CD4-positive, alpha-beta T cell (primary cell): ENCODE data around the gene MCIDAS. TPM values are rescaled to one million over a fixed set of nuclear protein-coding genes. Genes with fewer than 3 reads are reported as not detected.

ENCODE experiments used
- ATAC-seq: fragments of 200-7000 bp; cut with Tn5 transposase; one replicate; pipeline ENCODE4 v1.10.0; 2022; ENCODE audit warnings: mild to moderate bottlenecking; ENCODE audit not compliant: poor library complexity
- CTCF ChIA-PET: fragments of 350-600 bp; sonication (Branson Sonifier 250); formaldehyde crosslinking; loops from one replicate; lab custom pipeline; 2021; ENCODE audit warnings: antibody characterized with exemption, inconsistent platforms; lab: Charles Lee
- POLR2A ChIA-PET: fragments of 350-600 bp; sonication (Branson Sonifier 250); formaldehyde crosslinking; loops from one replicate; lab custom pipeline; 2021; ENCODE audit warnings: antibody characterized with exemption, inconsistent platforms; lab: Charles Lee
- DNase-seq, 14 experiments: peaks; one replicate each; pipeline ENCODE4 v3.0.0-alpha.2; 2013 to 2020; ENCODE audit warnings: mixed read lengths in 2 of 14
- H3K27ac ChIP-seq, 2 donors: one replicate each; pipeline versions ENCODE4 v1.5.1 to v1.7.0; 2013; ENCODE audit warnings: low read length in 2 of 2, low read depth in 1 of 2, mild to moderate bottlenecking in 1 of 2
- H3K27me3 ChIP-seq, 2 experiments: 1 replicate in 1 of 2; 2 replicates in 1 of 2; pipeline versions ENCODE4 v1.6.1 to v1.7.0; 2013; ENCODE audit warnings: low read length in 2 of 2, control low read depth in 1 of 2, mild to moderate bottlenecking in 1 of 2, moderate library complexity in 1 of 2; ENCODE audit not compliant: insufficient read depth in 2 of 2, control insufficient read depth in 1 of 2
- H3K36me3 ChIP-seq: one replicate; pipeline ENCODE4 v1.6.1; 2013; ENCODE audit warnings: low read length, control low read depth; ENCODE audit not compliant: insufficient read depth
- H3K4me1 ChIP-seq: one replicate; pipeline ENCODE4 v1.6.1; 2013; ENCODE audit warnings: low read length, control low read depth; ENCODE audit not compliant: insufficient read depth
- H3K4me3 ChIP-seq: one replicate; pipeline ENCODE4 v1.5.1; 2013; ENCODE audit warnings: mild to moderate bottlenecking, low read length, moderate library complexity
- H3K9me3 ChIP-seq, 2 experiments: 1 replicate in 1 of 2; 2 replicates in 1 of 2; pipeline versions ENCODE4 v1.6.1 to v1.7.0; 2013; ENCODE audit warnings: low read length in 2 of 2, mild to moderate bottlenecking in 2 of 2, control low read depth in 1 of 2, moderate library complexity in 1 of 2; ENCODE audit not compliant: control insufficient read depth in 1 of 2, insufficient read depth in 1 of 2
- H3K27ac Mint-ChIP-seq: one replicate; pipeline ENCODE4 v1.8.0; 2020; ENCODE audit warnings: mixed read lengths
- H3K27me3 Mint-ChIP-seq: one replicate; pipeline ENCODE4 v1.8.0; 2021; ENCODE audit warnings: mixed read lengths
- H3K36me3 Mint-ChIP-seq: one replicate; pipeline ENCODE4 v1.8.0; 2021; ENCODE audit warnings: low read depth, mixed read lengths
- H3K4me1 Mint-ChIP-seq: one replicate; pipeline ENCODE4 v1.8.0; 2021; ENCODE audit warnings: low read depth, mixed read lengths
- H3K4me3 Mint-ChIP-seq: one replicate; pipeline ENCODE4 v1.8.0; 2020; ENCODE audit warnings: mild to moderate bottlenecking, mixed read lengths
- H3K9me3 Mint-ChIP-seq: one replicate; pipeline ENCODE4 v1.8.0; 2020; ENCODE audit warnings: mixed read lengths
- intact Hi-C, 2 experiments: fragments of 100-400 bp; cut with DNase I in 1 of 2; cut with micrococcal nuclease in 1 of 2; formaldehyde crosslinking; loops; one replicate each; pipeline versions ENCODE4 v1.15.1 to v1.9.0; 2023 to 2025; cut with DNase I, micrococcal nuclease
- total RNA-seq, 174 experiments: library from RNA in 2 of 174; stranded (reverse) in 2 of 174; gene quantifications; one replicate each; pipeline ENCODE4 v1.2.3 and lab custom pipeline; 2021 to 2026
- TF ChIP-seq, protein P1 (sequence below): fragments of 200-600 bp; IDR thresholded peaks from one replicate; pipeline ENCODE4 v1.8.0; 2022; ENCODE audit warnings: antibody characterized with exemption, mild to moderate bottlenecking

MCIDAS gene
- total RNA-seq, 2 experiments from 2014 or later = not detected

DNA sequence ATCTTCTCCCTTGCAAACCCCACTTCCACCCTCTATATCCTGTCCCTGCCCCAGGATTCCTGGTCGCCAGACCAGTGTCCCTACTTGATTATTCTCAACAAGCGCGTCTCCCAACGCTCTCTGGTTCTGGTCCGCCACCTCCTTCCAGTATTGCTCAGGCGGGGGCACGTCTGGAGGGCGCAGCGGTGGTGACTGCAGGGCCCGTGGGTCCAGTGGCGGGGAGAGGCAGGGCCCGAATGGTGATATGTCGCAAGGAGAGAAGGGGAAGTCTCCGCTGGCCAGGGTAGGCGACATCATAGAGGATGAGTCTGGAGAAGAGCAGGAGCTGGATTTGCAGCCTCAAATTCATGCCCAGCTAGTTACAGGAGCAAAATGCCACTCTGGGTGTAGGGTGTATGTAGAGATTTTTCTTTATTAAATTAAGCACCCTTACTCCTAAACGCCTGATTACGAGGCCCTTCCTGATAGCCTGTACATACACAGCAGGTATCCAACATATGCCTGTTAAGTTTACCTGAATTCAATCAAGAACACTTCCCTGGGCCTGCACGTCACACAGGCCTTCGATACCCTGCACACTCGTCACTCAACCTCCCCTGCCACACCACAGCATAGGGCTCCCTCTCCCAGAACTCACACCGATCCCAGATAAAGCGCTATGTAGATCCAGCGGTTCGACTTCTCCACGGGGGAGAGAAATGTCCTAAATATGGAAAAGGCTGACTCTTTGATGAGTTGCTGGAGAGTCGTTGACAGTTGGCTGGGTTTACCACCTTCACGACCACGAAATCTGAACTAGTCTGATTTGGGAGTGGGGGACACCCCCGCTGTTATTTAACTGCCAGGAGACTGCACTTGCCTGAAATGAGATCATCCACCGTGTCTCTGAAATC, 4.8 kb downstream of the MCIDAS start:
- Mint-ChIP-seq H3K27me3 (peaks cover 86% of the 10 kb centered on the region), H3K4me1 (peaks cover 47% of the 10 kb centered on the region), H3K9me3 (no peaks in the 10 kb centered on the region), H3K36me3 (no peaks in the 10 kb centered on the region), H3K4me3 (peak overlapping the region; percentile 72), H3K27ac (no peak overlapping the region)
- TF ChIP-seq, protein P1, sequence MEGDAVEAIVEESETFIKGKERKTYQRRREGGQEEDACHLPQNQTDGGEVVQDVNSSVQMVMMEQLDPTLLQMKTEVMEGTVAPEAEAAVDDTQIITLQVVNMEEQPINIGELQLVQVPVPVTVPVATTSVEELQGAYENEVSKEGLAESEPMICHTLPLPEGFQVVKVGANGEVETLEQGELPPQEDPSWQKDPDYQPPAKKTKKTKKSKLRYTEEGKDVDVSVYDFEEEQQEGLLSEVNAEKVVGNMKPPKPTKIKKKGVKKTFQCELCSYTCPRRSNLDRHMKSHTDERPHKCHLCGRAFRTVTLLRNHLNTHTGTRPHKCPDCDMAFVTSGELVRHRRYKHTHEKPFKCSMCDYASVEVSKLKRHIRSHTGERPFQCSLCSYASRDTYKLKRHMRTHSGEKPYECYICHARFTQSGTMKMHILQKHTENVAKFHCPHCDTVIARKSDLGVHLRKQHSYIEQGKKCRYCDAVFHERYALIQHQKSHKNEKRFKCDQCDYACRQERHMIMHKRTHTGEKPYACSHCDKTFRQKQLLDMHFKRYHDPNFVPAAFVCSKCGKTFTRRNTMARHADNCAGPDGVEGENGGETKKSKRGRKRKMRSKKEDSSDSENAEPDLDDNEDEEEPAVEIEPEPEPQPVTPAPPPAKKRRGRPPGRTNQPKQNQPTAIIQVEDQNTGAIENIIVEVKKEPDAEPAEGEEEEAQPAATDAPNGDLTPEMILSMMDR = no peak
- Histone ChIP-seq H3K9me3 (peaks cover 0 to 34% of the 10 kb centered on the region in 2 experiments), H3K4me3 (no peak overlapping the region), H3K4me1 (peaks cover 44% of the 10 kb centered on the region), H3K36me3 (no peaks in the 10 kb centered on the region), H3K27ac (no peak overlapping the region), H3K27me3 (peaks cover 73 to 95% of the 10 kb centered on the region in 2 experiments)
- DNase-seq (no peak), ATAC-seq (no peak)
- intact Hi-C loops = no loop called here
- ChIA-PET POLR2A (interaction anchor here (1.1 kb wide), 1 partner anchor 45 kb away, joined by 3 read pairs; no protein-coding TSS in a partner anchor), CTCF (no interaction called here)

DNA sequence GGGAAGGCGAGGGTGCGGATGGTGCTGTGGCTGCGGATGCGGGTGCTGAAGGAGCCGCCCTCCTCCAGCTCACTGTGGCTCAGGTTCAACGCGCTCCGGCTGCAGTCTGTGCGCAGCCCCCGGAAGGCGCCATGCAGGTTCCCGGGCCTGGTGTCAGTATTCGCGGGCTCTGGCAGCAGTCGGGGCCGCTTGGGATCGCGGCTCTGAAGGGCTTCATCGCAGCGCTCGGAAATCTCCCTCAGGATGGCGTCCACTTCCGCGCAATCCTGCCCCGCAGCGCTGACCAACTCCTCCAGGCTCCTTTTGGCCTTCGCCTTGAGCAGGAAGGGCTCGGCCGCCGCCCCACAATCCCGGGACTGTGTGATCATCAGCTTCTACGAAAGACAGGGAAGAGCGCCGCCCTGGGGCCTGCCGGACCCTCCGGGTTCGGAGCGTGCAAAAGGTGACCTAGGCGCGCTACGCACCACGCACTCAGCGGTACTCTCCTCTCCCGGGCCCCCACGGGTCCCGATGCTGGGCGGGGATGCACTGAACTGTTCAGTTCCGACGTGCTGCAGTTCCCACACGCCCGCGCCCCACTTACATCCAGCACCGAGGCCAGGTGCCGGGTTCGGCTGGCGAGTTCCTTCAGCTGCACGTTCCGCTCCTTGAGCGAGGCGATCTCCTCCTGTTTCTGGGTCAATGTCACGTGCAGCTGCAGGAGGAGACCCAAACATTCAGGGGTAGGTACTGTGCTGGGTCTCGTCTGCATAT, 6.5 kb downstream of the MCIDAS start:
- Mint-ChIP-seq H3K27ac (no peak overlapping the region), H3K9me3 (no peaks in the 10 kb centered on the region), H3K27me3 (peaks cover 84% of the 10 kb centered on the region), H3K36me3 (no peaks in the 10 kb centered on the region), H3K4me1 (peaks cover 38% of the 10 kb centered on the region), H3K4me3 (peak overlapping the region; percentile 1)
- DNase-seq = peak in 2 of 14 experiments; percentile 16 to 22
- no peaks in the 10 kb centered on the region for H3K36me3 ChIP-seq
- H3K27me3 ChIP-seq = peaks cover 60 to 79% of the 10 kb centered on the region in 2 experiments
- TF ChIP-seq, protein P1 = no peak
- ATAC-seq = peak; percentile 44
- ChIA-PET CTCF (interaction anchor here (0.6 kb wide), 1 partner anchor 21 kb away, joined by 3 read pairs; no protein-coding TSS in a partner anchor), POLR2A (interaction anchor here (1.3 kb wide), 1 partner anchor 11 kb away, joined by 5 read pairs; no protein-coding TSS in a partner anchor)
- intact Hi-C loops = no loop called here
- peaks cover 0 to 29% of the 10 kb centered on the region in 2 experiments for H3K9me3 ChIP-seq
- H3K4me3 ChIP-seq = peak overlapping the region; percentile 30
- H3K27ac ChIP-seq = no peak overlapping the region
- peaks cover 33% of the 10 kb centered on the region for H3K4me1 ChIP-seq

DNA sequence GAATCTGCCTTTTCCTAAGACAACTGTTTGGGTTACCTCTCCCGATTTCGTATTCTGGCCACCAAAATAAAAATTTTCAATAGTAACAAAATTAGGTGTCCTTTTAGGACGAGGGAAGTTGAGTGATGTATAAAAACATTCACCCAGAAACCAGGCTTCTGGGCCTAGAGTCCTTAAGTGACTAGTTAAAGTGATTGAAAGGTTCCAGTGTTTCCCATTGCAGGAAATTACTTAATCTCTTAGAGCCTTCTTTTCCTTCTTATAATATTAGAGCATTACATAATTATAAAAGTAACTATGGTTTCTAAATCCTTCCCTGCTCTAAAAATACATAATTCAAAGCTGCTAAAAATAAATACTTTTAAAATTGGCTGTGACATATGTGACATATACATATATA, 7.3 kb downstream of the MCIDAS start:
- POLR2A ChIA-PET = interaction anchor here (1.3 kb wide), 1 partner anchor 12 kb away, joined by 5 read pairs; no protein-coding TSS in a partner anchor
- Histone ChIP-seq H3K27me3 (peaks cover 52 to 71% of the 10 kb centered on the region in 2 experiments), H3K4me3 (no peak overlapping the region), H3K36me3 (no peaks in the 10 kb centered on the region), H3K27ac (no peak overlapping the region), H3K4me1 (peaks cover 33% of the 10 kb centered on the region), H3K9me3 (peaks cover 0 to 29% of the 10 kb centered on the region in 2 experiments)
- ATAC-seq (no peak), DNase-seq (no peak)
- H3K27ac Mint-ChIP-seq = no peak overlapping the region
- CTCF ChIA-PET = no interaction called here
- peaks cover 37% of the 10 kb centered on the region for H3K4me1 Mint-ChIP-seq
- H3K4me3 Mint-ChIP-seq = no peak overlapping the region
- H3K36me3 Mint-ChIP-seq = no peaks in the 10 kb centered on the region
- TF ChIP-seq, protein P1 = no peak
- intact Hi-C loops = no loop called here
- peaks cover 76% of the 10 kb centered on the region for H3K27me3 Mint-ChIP-seq
- H3K9me3 Mint-ChIP-seq = no peaks in the 10 kb centered on the region
